Measurements from ENCODE around the gene HYCC1.
"Not testable (repeated sequence)": the region's sequence is repeated elsewhere in the genome, so short reads cannot be mapped to it uniquely, and the experiment has no call there.

DNA sequence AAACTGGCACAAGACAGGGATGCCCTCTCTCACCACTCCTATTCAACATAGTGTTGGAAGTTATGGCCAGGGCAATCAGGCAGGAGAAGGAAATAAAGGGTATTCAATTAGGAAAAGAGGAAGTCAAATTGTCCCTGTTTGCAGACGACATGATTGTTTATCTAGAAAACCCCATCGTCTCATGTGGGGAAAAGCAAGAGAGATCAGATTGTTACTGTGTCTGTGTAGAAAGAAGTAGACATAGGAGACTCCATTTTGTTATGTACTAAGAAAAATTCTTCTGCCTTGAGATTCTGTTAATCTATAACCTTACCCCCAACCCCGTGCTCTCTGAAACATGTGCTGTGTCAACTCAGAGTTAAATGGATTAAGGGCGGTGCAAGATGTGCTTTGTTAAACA lies 25.7 kb upstream of the HYCC1 start:
- TF ChIP-seq, protein P1, sequence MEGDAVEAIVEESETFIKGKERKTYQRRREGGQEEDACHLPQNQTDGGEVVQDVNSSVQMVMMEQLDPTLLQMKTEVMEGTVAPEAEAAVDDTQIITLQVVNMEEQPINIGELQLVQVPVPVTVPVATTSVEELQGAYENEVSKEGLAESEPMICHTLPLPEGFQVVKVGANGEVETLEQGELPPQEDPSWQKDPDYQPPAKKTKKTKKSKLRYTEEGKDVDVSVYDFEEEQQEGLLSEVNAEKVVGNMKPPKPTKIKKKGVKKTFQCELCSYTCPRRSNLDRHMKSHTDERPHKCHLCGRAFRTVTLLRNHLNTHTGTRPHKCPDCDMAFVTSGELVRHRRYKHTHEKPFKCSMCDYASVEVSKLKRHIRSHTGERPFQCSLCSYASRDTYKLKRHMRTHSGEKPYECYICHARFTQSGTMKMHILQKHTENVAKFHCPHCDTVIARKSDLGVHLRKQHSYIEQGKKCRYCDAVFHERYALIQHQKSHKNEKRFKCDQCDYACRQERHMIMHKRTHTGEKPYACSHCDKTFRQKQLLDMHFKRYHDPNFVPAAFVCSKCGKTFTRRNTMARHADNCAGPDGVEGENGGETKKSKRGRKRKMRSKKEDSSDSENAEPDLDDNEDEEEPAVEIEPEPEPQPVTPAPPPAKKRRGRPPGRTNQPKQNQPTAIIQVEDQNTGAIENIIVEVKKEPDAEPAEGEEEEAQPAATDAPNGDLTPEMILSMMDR (IDR thresholded peaks at IDR 0.05) = not testable (repeated sequence)
- not testable (repeated sequence) for TF ChIP-seq ZFX (IDR thresholded peaks at IDR 0.05; ENCODE audit: borderline replicate concordance)

All from 22Rv1 (cell line).